Glomerular endothelial cell (primary cell): ENCODE data around the gene P2RY8. TPM values are rescaled to one million over a fixed set of nuclear protein-coding genes. Genes with fewer than 3 reads are reported as not detected.
"Not testable (repeated sequence)": the region's sequence is repeated elsewhere in the genome, so short reads cannot be mapped to it uniquely, and the experiment has no call there.

Experiments
- DNase-seq: peaks from one replicate; pipeline ENCODE4 v3.0.0-alpha.2; 2011; ENCODE audit warnings: low read depth, low spot score; ENCODE audit errors: extremely low read depth
- total RNA-seq: library from RNA; depleted of rRNA; stranded (reverse); fragments of >200 nt; gene quantifications from 2 replicates; pipeline ENCODE4 v1.2.3, GENCODE V29; 2015

Gene P2RY8
- total RNA-seq = 0.05 and 0.23 TPM in 2 replicates

GRCh38 chrX:1537031-1537715 lies at the start of gene P2RY8:
TSS of gene P2RY8 (minus strand) at chrX:1537185. CDS start at chrX:1466558, 70,627 bp downstream.
- DNase-seq = no peak

- DNase-seq = no peak
Measured at GRCh38 chrX:1584237-1585011, 47.4 kb upstream of the P2RY8 start.

- no peak for DNase-seq
Measured at GRCh38 chrX:1582686-1583437, 45.9 kb upstream of the P2RY8 start.

GRCh38 chrX:1581132-1581531 lies 44.1 kb upstream of the P2RY8 start:
- peak; percentile 50 for DNase-seq

GRCh38 chrX:1578511-1579173 lies 41.7 kb upstream of the P2RY8 start:
- DNase-seq = no peak

- DNase-seq = no peak
Measured at GRCh38 chrX:1577845-1578244, 40.9 kb upstream of the P2RY8 start.

- DNase-seq = no peak
Measured at GRCh38 chrX:1576201-1576992, 39.4 kb upstream of the P2RY8 start.

GRCh38 chrX:1574181-1574580 lies 37.2 kb upstream of the P2RY8 start:
- not testable (repeated sequence) for DNase-seq

- DNase-seq = no peak
Measured at GRCh38 chrX:1564750-1565683, 28.0 kb upstream of the P2RY8 start.

- DNase-seq = not testable (repeated sequence)
Measured at GRCh38 chrX:1564077-1564476, 27.1 kb upstream of the P2RY8 start.

- no peak for DNase-seq
Measured at GRCh38 chrX:1561164-1561563, 24.2 kb upstream of the P2RY8 start.

GRCh38 chrX:1558761-1559468 lies 21.9 kb upstream of the P2RY8 start:
- no peak for DNase-seq

GRCh38 chrX:1557442-1557841 lies 20.5 kb upstream of the P2RY8 start:
- not testable (repeated sequence) for DNase-seq

GRCh38 chrX:1555370-1555769 lies 18.4 kb upstream of the P2RY8 start:
- DNase-seq = no peak

- DNase-seq = no peak
Measured at GRCh38 chrX:1554469-1555210, 17.7 kb upstream of the P2RY8 start.

GRCh38 chrX:1551959-1552546 lies 15.1 kb upstream of the P2RY8 start:
- no peak for DNase-seq

GRCh38 chrX:1546691-1547251 lies 9.8 kb upstream of the P2RY8 start:
- no peak for DNase-seq
